HG03159 (cell line): ENCODE measurements around the gene SLC25A22.

Source experiments
- ATAC-seq: cut with Tn5 transposase; IDR thresholded peaks from one replicate; pipeline ENCODE4 v1.9.1; 2021; ENCODE audit warnings: mild to moderate bottlenecking, moderate library complexity; ENCODE audit not compliant: unreplicated experiment

The SLC25A22 gene

GRCh38 chr11:834371-835316, 36.6 kb upstream of the SLC25A22 start:
- no peak for ATAC-seq

GRCh38 chr11:833849-834311, 35.8 kb upstream of the SLC25A22 start:
- ATAC-seq: no peak

DNA sequence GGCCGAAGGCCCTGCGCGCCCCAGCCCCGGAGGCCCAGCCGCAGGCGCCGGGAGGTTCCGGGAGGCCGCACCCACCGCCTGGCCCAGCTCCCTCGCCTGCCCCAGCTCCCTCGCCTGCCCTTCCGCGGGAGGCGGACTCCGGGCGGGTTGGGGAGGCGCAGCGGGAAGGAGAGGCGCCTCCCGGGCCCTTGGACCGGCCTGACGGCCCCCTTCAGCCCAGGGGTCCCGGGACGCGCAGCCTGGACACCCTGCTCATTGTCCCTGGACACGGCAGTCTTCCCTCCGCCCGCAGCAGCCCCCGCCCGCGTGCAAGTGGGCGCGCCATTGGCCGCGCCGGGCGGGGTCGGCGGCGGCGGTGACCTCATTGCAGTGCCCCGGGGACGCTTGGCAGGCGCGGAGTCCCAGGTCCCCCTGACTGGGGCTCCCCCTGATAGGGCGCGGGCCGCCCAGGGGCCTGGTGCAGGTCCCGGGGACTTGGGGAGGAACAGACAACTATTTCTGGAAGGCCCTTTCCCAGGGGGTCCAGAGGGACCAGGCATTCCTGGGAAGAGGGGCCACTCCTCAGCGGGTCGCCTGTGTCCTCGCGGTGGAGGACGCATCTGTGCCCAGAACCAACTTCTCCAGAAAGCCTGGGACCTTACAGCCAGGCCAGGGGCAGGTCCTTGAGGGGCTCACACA, 35.2 kb upstream of the SLC25A22 start:
- peak; percentile 11 for ATAC-seq

GRCh38 chr11:832529-833113, 34.5 kb upstream of the SLC25A22 start, which contains the start of gene CD151:
Gene CD151 (plus strand): TSS chr11:832952. CDS start chr11:836070, 3,118 bp downstream.
- ATAC-seq: peak; percentile 36

DNA sequence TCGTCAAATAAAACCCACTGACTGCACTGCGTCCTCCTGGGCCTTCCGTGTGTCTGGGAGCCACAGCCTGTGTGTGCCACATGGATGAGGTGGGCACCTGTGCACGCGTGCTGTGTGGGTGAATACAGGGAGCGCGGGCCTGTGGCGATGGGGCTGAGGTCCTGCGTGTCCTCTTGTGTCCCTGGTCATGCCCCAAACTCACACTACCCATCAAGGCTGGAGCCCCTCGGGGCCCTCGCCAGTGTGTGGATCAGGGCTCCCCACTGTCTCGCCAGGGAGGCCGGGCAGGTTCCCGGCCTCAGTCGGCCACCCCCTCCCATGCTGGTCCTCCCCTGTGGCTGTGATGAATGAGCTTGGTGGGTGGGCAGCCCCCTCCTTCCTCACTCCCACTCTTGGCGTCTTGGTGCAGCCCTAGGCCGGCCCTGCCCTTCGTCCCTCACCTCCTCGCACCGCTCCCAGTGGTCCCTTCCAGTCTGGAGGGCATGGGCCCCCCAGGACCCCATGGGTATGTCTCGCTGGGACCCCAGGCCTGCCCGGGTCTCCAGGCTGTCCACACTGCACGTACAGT, 34.0 kb upstream of the SLC25A22 start:
- no peak for ATAC-seq

- no peak for ATAC-seq
Observed at GRCh38 chr11:831118-831864, 33.2 kb upstream of the SLC25A22 start.

- no peak for ATAC-seq
Observed at GRCh38 chr11:830295-831117, 32.4 kb upstream of the SLC25A22 start.

GRCh38 chr11:829847-830294, 31.8 kb upstream of the SLC25A22 start:
- no peak for ATAC-seq

DNA sequence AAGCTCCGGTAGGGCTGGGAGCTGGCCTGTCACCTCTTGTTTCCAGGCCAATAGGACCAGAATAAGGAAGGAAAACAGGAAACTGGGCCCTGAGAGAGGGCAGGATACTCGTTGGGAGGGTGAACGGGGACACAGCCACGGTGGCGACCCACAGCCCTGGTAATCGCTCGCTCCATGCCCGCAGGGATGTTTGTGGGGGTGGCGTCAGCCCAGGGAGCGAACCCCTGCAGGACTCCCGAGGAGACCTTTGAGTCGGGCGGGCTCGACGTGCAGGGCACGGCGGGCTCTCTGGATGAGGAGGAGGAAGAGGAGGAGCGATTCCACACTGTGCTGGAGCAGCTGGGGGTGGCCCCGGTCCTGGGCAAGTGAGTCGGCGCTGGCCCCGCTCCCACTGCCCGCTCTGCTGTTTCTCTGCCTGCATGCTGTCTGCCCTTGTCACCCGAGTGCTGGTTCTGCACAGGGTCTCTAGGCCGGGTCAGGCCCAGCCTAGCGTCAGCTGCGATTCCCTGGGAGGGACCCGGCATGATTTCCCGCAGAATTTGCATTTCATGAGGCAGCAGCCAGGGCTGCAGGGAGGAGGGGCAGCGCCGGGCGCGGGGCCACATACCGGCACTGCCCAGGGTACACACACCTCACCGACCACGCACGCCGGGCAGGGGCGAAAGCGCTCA, 31.2 kb upstream of the SLC25A22 start:
- ATAC-seq: no peak

GRCh38 chr11:828506-829175, 30.6 kb upstream of the SLC25A22 start:
- ATAC-seq: no peak

DNA sequence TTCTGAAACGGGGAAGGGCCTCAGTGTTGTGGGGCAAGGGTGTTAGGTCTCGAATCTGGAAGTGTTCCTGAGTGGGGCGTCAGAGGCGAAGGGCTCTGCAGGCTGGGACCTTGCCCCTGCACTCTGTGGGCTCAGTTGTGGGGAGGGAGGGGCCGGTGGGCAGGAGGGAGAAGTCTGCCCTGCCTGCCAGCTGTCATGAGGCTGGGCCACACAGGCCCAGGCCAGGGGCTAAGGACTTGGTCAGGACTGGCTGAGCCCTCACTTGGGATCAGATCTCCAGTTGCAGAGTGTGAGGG, 29.8 kb upstream of the SLC25A22 start, which contains the start of gene CRACR2B:
CRACR2B (plus strand) TSS at position 23 of the 296 bp plus-strand sequence. CDS start 689 bp downstream, outside the sequence.
- no peak for ATAC-seq

- ATAC-seq: no peak
Observed at GRCh38 chr11:827146-827896, 29.2 kb upstream of the SLC25A22 start.

DNA sequence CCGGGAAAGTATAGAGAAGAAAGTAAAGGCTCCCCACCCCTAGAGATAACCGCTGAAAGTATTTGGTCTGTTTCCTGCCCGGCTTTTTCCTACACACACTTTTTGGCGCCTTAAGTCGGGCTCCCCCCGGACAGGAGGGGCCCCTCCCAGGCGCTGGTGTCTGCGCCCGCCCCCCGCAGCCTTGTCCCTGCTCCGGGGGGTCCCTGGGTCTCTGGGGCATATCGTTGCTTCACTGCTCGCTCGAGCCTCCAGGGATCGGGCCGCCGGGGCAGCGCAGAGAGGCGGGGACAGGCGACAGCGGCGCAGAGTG, 28.7 kb upstream of the SLC25A22 start:
- no peak for ATAC-seq

- no peak for ATAC-seq
Observed at GRCh38 chr11:826227-826621, 28.1 kb upstream of the SLC25A22 start.

DNA sequence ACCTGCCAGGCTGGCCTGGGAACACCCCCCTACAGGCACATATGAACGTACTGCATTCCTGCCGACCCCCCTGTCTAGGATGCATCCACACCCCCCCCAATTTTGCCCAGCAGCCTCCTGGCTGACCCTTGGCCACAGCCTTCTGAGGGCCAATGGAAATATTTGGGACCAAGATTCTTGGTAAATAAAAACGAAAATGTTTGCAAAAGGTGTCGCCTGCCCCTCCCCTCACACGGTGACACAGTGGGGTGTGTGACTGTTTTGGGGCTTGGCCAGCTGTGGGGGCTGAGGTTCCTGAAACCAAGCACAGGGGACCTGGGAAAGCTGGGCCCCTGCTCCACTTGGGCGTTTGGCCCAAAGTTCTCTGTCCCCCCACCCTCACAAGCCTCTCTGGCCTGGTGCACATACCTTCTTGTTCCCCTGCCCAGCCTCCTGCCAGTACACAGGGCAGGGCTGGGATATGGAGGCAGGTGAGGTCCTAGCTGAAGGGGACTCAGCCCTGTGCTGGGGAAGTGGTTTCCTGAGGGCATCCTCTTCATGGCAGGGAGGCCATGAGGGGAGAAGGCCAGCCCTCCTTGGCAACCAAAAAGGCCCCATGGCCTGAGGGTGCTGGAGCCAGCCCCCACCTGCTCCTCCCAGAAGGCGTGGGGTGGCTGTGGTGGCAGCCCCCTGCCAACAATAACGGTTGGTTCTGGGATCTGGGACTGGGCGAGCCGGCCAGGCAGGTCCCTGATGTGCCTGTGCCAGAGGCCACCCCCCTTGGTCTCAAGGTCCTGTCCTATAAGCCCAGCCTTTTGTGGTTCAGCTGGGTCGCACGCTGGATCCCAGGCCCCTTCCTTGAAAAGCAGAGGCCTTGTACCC, 27.5 kb upstream of the SLC25A22 start:
- no peak for ATAC-seq

DNA sequence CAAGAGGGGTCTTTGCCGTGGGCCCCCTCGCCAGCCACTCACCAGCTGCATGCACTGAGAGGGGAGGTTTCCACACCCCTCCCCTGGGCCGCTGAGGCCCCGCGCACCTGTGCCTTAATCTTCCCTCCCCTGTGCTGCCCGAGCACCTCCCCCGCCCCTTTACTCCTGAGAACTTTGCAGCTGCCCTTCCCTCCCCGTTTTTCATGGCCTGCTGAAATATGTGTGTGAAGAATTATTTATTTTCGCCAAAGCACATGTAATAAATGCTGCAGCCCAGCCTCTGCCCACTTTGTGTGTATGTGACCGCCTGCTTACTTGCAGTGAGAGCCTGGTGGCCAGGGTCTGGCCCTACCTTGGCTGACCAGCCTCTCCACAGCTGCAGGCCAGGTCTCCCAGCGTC, 26.9 kb upstream of the SLC25A22 start:
- no peak for ATAC-seq

DNA sequence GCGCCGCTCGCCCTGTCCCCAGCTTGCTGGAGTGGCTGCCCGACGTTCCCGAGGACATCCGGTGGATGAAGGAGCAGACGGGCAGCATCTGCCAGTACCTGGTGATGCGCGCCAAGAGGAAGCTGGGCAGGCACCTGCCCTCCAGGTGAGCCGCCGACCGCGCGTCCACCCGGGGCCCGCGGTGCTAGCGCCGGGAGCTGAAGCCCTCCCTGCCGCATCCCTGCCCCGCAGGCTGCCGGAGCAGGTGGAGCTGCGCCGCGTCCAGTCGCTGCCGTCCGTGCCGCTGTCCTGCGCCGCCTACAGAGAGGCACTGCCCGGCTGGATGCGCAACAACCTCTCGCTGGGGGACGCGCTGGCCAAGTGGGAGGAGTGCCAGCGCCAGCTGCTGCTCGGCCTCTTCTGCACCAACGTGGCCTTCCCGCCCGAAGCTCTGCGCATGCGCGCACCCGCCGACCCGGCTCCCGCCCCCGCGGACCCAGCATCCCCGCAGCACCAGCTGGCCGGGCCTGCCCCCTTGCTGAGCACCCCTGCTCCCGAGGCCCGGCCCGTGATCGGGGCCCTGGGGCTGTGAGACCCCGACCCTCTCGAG, 26.3 kb upstream of the SLC25A22 start:
- no peak for ATAC-seq
